Cardiac septum (tissue), 1 donor: ENCODE results near the gene TNS3. TPM values are rescaled to one million over a fixed set of nuclear protein-coding genes. Genes with fewer than 3 reads are reported as not detected.

Source experiments
- DNase-seq: peaks from one replicate; pipeline ENCODE4 v3.0.0-alpha.2; 2020; ENCODE audit warnings: low spot score
- intact Hi-C: fragments of 100-400 bp; cut with DNase I; formaldehyde crosslinking; loops from one replicate; pipeline ENCODE4 v1.14.0; 2022
- total RNA-seq: library from RNA; stranded (reverse); fragmentation: NEBNext Ultra II Directional; extraction: Animal tissue kit (Norgen Biotek cat#: 25700); gene quantifications from one replicate; pipeline ENCODE4 v1.2.1, GENCODE V29; 2021
- donor health status: DM: no; HTN: no; CAD: no.

TNS3 gene
- total RNA-seq, 1 donor from 2014 or later: 29.0 TPM

GRCh38 chr7:47258798-47259197, 323.1 kb downstream of the TNS3 start:
- intact Hi-C loops: loop anchor here (10.0 kb wide), 1 partner anchor 494 kb away; no protein-coding TSS in a partner anchor

GRCh38 chr7:47256016-47256415, 325.9 kb downstream of the TNS3 start:
- DNase-seq: no peak
- intact Hi-C loops: loop anchor here (10.0 kb wide), 1 partner anchor 491 kb away; no protein-coding TSS in a partner anchor

More at GRCh38 chr7:47258798-47259197, 323.1 kb downstream of the TNS3 start:
- DNase-seq: no peak

GRCh38 chr7:47255441-47255840, 326.5 kb downstream of the TNS3 start:
- no peak for DNase-seq
- intact Hi-C loops: loop anchor here (10.0 kb wide), 1 partner anchor 491 kb away; no protein-coding TSS in a partner anchor

- DNase-seq: no peak
- intact Hi-C loops: loop anchor here (10.0 kb wide), 1 partner anchor 490 kb away; no protein-coding TSS in a partner anchor
These were observed 326.9 kb downstream of the TNS3 start for GRCh38 chr7:47255007-47255406.

- intact Hi-C loops: loop anchor here (5.0 to 10.0 kb wide), 3 partner anchors 72 to 1337 kb away; no protein-coding TSS in a partner anchor
These were observed 327.6 kb downstream of the TNS3 start for GRCh38 chr7:47254081-47254977.

GRCh38 chr7:47253650-47254080, 328.2 kb downstream of the TNS3 start:
- intact Hi-C loops: loop anchor here (5.0 to 10.0 kb wide), 3 partner anchors 71 to 1336 kb away; no protein-coding TSS in a partner anchor
- no peak for DNase-seq

More at GRCh38 chr7:47254081-47254977, 327.6 kb downstream of the TNS3 start:
- peak; percentile 89 for DNase-seq

- no peak for DNase-seq
- intact Hi-C loops: loop anchor here (5.0 to 10.0 kb wide), 3 partner anchors 70 to 1335 kb away; no protein-coding TSS in a partner anchor
These were observed 329.2 kb downstream of the TNS3 start for GRCh38 chr7:47252675-47253074.

- DNase-seq: no peak
- intact Hi-C loops: no loop called here
These were observed 332.6 kb downstream of the TNS3 start for GRCh38 chr7:47249361-47249760.

GRCh38 chr7:47248797-47249196, 333.1 kb downstream of the TNS3 start:
- intact Hi-C loops: no loop called here
- DNase-seq: no peak

GRCh38 chr7:47247132-47247531, 334.8 kb downstream of the TNS3 start:
- no peak for DNase-seq
- intact Hi-C loops: no loop called here

GRCh38 chr7:47244692-47245091, 337.2 kb downstream of the TNS3 start:
- no peak for DNase-seq
- intact Hi-C loops: no loop called here

GRCh38 chr7:47241112-47242065, 340.5 kb downstream of the TNS3 start:
- intact Hi-C loops: no loop called here
- DNase-seq: no peak

GRCh38 chr7:47239931-47240421, 341.9 kb downstream of the TNS3 start:
- DNase-seq: no peak
- intact Hi-C loops: no loop called here

GRCh38 chr7:47239034-47239433, 342.9 kb downstream of the TNS3 start:
- DNase-seq: no peak
- intact Hi-C loops: no loop called here

GRCh38 chr7:47236480-47237129, 345.3 kb downstream of the TNS3 start:
- intact Hi-C loops: no loop called here
- DNase-seq: no peak

- intact Hi-C loops: loop anchor here (5.0 kb wide), 1 partner anchor 1317 kb away; no protein-coding TSS in a partner anchor
- no peak for DNase-seq
These were observed 347.9 kb downstream of the TNS3 start for GRCh38 chr7:47233996-47234395.

GRCh38 chr7:47232751-47233412, 349.0 kb downstream of the TNS3 start:
- intact Hi-C loops: loop anchor here (5.0 kb wide), 1 partner anchor 1316 kb away; no protein-coding TSS in a partner anchor
- DNase-seq: no peak

- intact Hi-C loops: loop anchor here (5.0 kb wide), 1 partner anchor 1314 kb away; no protein-coding TSS in a partner anchor
- no peak for DNase-seq
These were observed 350.3 kb downstream of the TNS3 start for GRCh38 chr7:47231627-47232026.
